HG03378 (cell line): ENCODE data around the gene MLF2.
"Not testable (repeated sequence)": the region's sequence is repeated elsewhere in the genome, so short reads cannot be mapped to it uniquely, and the experiment has no call there.

Experiments
- ATAC-seq: cut with Tn5 transposase; IDR thresholded peaks from one replicate; pipeline ENCODE4 v1.9.1; 2021; ENCODE audit warnings: mild to moderate bottlenecking, moderate library complexity; ENCODE audit not compliant: unreplicated experiment

The MLF2 gene

DNA sequence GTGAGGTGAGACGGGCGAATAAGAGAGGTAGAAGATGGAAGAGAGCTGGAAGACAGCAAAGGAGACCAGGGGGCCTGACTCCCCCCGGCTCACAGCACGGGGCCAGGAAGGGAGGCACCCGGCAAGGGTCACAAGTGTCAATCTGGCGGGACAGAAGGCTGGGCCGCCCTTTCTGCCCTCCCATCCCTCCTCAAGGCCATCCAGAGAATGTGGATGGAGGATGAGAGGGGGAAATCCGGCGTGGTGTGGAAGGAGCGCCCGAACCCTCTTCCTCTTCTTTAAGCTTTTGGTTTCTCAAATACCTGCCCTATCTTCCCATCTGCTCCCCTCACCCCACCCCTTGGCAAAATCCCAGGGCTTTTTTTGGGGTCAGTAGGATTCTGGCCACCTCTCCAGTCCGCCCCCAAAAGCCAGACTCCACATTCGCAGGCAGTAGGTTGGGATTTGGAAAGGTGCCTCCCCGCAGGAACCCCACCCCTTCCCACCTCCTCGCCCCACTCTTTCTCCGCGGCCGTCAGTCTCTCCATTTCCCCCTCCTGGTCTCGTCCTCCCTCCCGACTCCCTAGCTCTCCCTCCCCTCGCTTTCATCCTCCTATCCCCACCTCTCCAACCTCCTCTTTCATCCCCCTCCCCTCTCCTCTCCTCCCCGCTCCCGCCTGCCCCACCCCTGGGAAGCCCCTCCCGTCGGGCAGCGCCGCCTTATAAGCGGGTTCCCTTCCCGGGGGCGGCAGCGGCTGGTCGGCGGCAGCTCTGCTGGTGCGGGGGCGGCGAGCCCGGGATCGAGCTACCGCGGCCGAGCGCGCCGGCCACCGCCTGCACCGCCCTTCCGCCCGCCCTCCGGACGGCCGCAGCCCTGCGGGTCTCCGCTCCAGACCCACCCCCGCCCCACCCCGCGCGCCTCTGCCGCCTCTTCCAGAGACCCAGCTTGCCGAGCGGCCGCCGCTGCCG lies 13.0 kb upstream of the MLF2 start, which contains the start of gene PTMS:
TSS of gene PTMS (plus strand) at position 730 of the 948 bp plus-strand sequence. CDS start 343 bp downstream, outside the sequence.
- ATAC-seq, result no peak

DNA sequence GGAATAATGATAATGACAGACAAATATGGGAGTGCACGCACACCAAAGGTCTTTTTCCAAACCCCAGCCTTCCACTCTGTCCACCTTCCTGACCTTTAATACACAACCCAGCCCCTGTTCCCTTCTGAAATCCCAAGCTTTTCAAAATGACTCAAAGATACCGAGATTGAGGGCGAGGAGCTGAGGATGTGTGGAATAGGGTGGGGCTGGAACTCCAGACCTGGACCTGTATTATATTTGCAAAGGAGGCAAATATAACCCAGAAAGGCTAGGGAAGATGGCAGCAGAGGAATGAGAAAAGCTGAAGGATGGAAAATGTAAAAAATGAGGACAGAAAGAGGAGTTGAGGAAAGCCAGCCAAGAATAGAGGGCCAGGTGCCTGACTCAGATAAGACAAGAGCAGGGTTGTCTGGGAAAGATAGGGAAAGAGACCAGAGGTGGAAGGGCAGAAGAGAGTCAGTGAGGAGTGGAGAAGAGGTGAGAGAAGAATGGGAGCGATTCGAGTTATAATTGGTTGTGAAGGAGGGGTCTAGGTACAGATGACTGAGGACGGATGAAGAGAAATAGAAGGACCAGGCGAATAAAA lies 12.2 kb upstream of the MLF2 start:
- no peak for ATAC-seq

DNA sequence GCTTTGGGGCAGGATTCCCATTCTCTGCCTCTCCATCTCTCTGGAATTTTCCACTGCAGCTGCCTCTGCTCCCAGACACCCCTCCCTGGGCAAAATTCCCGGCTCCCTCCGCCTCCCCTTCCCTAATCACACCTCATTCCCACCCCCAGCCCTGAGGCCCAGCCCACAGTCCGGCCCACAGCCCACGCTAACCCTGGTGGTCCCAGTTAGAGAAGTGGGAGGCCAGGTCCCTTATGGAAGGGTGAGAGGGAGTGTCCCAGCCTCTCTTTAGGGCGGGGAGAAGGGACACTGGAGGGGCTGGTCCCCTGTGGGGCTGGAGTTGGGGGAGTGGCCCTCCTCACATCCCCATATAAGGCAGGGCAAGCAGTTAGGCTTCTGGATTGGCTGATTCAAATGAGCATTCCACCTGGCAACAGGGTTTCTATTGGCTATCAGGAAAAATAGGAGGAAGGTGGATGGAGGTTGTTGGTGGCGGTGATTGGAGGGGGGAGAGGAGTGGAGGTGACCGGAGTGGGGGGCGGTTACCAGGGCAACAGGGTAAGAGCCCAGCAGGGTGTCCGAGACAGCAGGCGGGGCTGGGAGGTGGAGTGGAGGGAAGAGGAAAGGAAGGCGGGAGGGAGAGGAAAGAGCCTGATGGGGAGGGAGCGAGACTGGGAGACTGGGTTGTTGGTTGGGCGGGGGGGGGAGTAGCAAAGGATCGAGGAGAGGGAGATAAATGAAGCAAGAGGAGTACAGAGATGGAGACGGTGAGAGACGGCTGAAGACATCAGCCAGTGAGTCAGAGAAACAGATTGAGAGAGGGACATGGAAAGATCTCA lies 11.3 kb upstream of the MLF2 start:
- ATAC-seq, result peak; percentile 83

DNA sequence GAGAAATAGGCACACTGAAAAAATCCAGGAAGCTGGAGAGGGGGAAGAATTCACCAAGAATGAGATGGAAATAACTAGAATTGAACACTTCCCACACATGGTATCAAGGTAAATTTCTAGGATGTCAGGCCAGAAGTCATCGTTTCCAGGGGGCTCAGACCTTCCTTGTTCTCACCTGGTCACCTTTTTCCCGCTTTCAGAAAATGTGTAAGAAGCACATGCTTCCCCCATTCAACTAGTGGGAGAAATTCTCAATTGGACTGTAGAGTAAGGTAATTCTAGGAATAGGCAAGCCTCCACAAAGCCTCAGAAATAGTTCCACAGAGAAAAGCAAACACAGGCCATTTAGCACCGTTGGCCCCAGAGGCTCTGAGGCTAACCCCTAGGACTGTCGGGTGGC lies 10.4 kb upstream of the MLF2 start:
- ATAC-seq, result no peak

DNA sequence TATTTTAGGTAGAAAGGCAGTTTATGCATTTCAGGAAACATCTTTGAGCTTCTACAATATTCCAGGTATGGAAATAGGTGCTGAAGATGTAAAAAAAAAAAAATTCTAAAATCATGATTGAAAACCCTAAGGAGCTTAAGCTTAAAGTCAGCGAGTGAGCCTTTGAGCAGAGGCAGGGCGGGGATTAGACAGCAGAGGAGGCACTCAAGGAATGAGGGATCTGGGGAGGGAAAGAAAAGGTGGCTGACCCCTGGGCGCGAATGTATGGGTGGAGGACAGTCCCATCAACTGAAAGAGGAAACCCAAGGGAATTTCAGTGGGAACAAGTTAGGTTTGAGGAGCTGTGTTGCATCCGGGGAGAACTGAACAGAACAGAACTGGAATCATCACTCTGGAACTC lies 6.8 kb upstream of the MLF2 start:
- ATAC-seq, result no peak

DNA sequence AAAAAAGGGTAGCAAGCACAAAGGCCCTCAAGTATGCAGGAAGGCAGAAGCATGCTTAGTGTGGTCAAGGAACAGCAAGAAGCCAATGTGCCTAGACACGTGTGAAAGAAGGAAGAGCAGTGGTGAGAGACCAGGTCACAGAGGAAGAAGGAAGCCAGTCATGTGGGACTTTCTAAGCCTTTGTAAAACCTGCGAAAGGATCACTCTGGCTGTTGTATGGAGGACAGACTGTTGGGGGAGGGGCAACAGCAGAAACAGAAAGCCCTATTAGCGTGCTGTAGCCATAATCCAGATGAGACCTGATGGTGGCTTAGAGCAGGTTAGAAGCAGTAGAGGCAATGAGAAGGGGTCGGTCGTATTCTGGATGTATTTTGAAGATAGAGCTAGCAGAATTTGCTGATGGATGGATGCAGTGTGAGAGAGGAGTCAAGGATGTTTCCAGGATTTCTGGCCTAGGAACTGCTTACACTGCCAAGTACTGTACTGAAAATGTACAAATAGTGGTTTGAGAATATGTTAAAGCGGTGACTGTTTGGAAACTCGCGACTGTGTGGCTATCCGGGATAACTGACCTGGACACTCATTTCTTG lies 5.7 kb upstream of the MLF2 start:
- no peak for ATAC-seq

DNA sequence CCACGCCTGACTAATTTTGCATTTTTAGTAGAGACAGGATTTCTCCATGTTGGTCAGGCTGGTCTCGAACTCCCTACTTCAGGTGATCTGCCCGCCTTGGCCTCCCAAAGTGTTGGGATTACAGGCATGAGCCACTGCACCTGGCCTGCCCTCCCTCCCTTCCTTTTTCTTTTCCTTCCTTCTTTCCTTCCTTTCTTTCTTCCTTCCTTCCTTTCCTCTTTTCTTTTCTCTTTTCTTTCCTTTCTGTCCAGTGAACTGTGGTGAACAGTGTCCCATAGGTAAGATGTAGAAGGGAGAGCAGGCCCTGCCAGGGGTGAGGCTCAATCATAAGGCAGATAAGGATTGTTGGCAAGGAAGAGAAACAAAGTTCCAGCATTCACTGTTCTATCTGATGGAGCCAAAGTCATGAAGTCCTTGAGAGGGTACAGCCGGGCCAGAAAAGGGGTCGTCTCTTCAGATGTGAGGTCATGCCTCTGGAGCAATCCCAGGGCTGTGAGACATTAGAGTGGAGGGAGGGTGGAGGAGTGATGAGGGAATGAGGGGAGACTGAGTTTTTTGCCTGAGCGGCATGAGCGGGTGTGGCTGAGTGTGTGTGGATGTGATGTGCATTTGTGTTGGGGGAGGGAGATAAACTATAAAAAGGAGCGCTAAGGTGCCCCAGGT lies 4.2 kb upstream of the MLF2 start:
- ATAC-seq, result no peak

DNA sequence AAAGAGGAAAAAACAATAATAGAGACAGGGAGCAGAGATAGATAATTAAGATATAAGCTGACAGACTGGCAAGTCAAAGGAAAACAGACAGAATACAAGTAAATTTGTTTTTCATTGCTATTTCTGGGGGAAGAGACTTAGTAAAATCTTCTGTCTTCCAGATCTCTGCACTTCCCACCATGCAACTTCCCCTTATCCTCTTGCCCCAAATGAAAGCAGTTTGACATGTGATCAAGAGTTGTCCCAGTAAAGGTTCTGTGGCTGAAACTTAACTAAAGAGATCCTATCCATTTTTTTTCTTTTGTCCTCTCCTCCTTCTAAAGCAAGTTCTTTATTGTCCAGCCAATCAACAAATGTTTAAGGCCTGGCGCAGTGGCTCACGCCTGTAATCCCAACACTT lies 1.5 kb upstream of the MLF2 start:
- ATAC-seq, result no peak

DNA sequence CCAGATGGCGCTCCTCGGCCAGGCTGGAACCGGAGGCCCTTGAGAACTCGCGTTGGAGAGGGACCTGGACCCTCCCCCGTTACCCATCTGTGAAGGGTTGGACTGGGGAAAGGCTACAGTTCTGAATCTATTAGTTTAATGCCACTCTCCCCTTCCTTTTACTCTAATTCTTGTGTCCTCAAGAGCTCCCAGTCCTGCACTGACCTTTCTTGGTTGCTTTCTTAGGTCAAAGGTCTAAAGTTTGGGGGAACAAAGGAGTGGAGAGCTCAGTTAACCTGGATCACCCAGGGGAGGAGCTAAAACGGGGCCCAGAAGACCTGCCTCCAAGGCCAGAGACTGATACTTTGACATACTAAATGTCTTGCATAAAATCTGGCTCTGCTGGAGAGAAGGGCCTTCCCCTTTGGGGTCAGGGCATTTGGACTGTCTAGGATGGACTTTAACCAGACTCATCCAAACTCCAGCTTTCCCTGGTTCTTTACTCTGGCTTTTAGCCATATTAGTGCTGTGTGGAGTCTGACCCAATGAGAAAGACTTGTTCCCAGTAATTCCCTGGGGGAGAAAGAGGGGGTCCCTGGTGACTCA lies 923 bp upstream of the MLF2 start:
- no peak for ATAC-seq

DNA sequence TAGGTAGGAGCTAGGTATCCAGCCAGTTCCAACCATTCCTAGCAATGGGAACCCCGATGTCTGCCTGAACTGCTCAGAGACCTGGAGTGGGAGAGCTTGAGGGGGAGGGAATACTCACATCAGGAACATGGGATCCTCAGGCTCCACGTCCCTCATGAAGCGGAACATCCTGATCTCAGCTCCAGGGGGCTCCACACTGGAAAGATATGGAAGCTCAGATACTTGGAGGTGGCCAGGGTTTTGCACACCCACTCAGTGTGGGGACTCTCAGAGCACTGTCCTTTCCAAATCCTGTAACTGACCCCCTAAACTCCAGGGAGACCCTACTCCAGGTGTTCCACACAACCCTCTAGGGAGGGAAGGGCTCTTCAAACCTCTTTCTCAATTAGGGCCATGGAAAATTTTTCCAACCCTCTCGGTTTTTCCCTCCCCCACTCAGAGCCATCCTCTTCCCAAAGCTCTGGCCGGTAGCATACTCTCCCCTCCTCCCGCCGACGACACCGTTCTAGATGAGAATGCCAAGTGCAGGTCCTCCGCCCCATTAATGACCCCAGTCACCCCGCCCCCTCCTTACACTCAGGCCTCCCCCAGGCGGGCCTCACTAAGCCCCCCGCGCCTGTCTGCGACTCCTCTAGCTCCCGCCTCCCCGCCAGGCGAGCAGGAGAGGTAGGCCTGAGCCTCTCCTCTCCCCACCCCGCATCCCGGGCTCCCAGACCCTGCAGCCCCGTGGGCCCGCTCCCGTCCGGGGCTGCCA lies 597 bp downstream of the MLF2 start:
- ATAC-seq, result no peak

DNA sequence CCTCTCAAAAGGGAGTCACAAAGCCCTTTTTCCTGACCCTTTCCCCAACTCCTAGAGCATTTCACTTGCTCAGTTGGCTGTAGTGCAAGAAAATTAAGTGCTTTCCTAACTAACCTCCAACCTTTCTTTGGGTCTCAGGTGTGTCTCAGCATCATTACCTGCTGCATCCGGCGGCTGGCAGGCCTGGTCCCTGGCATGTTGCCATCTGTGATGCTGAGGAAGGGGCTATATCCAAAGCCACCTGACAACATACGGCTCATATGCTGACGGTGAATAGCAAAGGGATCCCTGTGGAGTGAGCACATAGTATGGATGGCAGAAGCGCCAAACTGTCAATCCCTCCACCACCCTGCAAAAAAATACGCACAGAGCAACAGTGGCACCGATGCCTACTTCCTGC lies 1.2 kb downstream of the MLF2 start:
- ATAC-seq, result no peak

DNA sequence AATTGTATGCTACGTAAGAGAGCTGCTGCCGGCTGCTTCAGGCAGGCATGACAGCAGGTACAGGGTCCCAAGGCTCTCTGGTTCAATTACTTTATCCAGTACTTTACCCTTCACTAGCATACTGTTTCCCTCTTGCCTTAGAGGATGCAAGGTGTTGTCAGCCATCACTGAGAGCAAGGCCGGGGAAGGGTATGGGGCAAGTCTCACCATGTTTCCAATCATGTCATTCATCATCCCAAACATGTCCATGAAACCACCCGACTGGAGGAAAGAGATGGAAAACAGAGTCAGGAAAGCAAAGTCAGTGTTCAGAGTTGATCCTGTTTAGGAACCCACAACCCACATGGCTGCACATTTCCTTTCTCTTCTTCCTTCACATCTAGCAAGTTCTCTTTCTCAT lies 2.4 kb downstream of the MLF2 start:
- no peak for ATAC-seq

DNA sequence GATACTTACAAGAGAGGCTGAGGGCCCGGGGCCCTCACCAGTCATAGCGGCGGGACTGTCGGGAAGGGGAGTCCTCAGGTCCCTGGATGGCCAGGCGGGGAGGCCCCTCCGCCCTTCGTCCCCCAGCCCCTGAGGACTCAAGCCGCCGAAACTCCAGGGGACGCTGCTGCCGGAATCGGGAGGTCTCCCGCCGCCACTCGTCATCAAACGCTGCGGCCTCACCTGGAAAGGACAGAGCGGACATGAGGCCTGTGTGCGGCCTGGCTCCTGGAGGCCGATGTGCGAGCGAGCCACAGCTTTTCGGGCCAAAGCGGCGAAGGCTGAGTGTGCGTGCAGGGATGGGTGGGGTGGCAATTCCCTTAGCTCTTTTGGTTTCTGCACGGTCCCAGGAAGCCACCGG lies 4.2 kb downstream of the MLF2 start:
- ATAC-seq, result no peak

DNA sequence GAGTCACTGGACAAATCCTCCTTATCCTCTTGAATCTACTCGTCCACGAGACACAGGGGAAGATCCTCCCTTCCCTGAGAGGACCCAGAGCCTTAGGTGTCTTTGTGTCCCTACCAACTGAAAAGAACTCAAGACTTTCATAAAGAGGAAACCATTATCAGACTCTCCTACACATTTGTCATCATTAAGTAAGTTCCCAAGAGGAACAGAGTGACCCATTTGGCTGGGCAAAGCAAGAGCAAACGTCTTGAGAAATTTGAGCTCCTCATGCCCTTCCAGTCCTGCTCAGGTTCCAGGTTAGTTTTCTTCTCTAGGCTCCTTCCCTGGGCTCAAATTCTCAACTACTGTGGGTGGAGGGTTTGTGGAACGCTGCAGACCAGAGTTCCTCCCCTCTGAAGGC lies 5.7 kb downstream of the MLF2 start:
- ATAC-seq, result no peak

DNA sequence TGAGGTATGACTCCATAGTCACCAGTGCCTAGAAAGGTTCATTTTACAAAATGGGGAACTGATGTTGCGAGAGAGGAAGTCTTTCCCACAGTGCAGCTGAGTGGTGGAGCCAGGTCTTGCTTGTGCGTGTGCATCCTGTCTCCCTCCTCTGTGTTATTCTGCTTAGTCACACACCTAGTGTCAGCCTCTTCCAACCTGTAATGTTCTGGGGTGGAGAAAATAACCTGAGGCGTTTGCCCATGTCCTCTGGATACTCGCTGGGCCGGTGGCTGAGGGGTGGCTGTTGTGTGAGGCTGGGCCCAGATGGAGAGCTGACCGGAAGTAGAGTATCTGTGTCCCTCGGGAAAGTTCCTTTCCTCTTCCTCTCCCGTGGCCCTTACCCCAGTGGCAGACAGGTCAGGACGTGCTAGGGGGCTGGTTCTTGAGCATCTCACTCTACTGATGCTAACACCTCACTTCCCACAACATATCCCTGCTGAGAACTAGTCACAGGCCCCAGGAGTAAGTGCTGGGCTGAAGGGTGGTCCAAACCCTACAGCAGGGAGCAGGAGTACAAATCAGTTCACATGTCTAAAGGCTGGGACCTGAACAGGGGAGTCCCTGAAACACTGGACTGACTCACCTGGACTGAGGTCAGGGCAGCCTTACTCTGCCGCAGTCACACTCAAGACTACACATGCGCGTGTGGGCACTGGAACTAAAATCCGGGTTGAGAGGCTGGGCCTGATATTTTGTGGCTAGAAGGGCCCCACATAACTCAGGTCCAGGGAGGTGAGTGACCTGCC lies 7.0 kb downstream of the MLF2 start:
- ATAC-seq, result no peak

DNA sequence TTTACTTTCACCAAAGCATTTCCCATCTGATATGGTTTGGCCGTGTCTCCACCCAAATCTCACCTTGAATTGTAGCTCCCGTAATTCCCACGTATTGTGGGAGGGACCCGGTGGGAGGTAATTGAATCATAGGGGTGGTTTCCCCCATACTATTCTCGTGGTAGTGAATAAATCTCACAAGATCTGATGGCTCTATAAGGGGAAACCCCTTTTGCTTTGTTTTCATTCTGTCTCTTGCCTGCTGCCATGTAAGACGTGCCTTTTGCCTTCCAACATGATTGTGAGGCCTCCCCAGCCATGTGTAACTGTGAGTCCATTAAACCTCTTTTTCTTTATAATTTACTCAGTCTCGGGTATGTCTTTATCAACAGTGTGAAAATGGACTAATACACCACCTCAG lies 9.6 kb downstream of the MLF2 start:
- ATAC-seq, result not testable (repeated sequence)

DNA sequence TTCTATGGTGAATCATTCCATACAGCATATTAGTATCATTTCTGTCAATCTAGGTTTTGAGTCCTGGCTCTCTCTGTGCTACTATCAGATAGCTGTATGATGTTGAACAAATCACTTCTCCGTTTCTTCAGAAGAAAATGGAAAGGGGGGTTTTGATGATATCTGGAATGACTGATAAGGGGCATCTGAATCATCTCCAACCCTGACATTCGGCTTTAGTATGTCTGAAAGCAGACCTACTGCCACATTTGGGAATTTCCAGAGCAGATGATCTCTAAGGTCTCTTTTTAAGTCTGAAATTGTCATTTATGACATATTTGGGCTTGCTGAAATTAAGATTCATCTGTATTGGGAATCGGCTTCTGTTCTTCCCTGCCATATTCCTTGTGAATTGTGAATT lies 10.1 kb downstream of the MLF2 start:
- ATAC-seq, result no peak

DNA sequence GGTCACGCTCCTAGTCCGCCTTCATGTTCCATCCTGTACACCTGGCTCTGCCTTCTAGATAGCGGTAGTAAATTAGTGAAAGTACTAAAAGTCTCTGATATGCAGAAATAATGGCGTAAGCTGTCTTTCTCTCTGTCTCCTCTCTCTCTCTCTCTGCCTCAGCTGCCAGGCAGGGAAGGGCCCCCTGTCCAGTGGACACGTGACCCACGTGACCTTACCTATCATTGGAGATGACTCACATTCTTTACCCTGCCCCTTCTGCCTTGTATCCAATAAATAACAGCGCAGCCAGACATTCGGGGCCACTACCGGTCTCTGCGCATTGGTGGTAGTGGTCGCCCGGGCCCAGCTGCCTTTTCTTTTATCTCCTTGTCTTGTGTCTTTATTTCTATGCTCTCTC lies 10.9 kb downstream of the MLF2 start:
- ATAC-seq, result not testable (repeated sequence)

DNA sequence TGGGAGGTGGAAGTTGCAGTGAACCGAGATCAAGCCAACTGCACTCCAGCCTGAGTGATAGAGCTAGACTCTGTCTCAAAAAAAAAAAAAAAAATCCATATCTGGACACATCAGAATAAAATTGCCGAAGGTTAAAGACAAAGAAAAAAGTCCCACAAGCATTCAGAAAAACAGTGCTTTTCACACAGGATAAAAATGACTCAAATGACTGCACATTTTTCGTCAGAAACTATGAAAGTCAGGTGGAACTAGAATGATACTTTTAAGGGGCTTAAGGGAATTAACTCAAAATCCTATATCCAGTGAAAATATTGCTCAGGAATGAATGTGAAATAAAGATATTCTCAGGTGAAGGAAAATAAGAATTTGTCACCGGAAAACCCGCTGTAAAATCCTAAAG lies 16.2 kb downstream of the MLF2 start:
- ATAC-seq, result no peak
